HepG2 (cell line): ENCODE measurements around the gene CNTROB. TPM values are rescaled to one million over a fixed set of nuclear protein-coding genes. Genes with fewer than 3 reads are reported as not detected.

Experiments used
- AHDC1 ChIP-seq: sonication (generic); formaldehyde crosslinking; IDR thresholded peaks from 2 replicates; pipeline ENCODE4 v1.5.1; 2020; ENCODE audit warnings: mild to moderate bottlenecking, missing genetic modification reagents, borderline replicate concordance
- CTCF ChIP-seq: sonication (generic); formaldehyde crosslinking; IDR thresholded peaks from 2 replicates; pipeline ENCODE4 v1.5.0; 2020; ENCODE audit warnings: mild to moderate bottlenecking, missing genetic modification reagents, moderate library complexity
- DR1 ChIP-seq: sonication (generic); formaldehyde crosslinking; IDR thresholded peaks from 2 replicates; pipeline ENCODE4 v1.8.0; 2021; ENCODE audit warnings: mild to moderate bottlenecking, missing genetic modification reagents, inconsistent platforms
- HOXA3 ChIP-seq: sonication (generic); formaldehyde crosslinking; IDR thresholded peaks from 2 replicates; pipeline ENCODE4 v1.5.0; 2020; ENCODE audit warnings: missing genetic modification reagents
- KMT2B ChIP-seq: IDR thresholded peaks from 2 replicates; pipeline ENCODE4 v1.6.1; 2016; ENCODE audit warnings: missing genetic modification reagents, missing compliant biosample characterization
- MEIS1 ChIP-seq: sonication (generic); formaldehyde crosslinking; IDR thresholded peaks from 2 replicates; pipeline ENCODE4 v1.9.0; 2021; ENCODE audit warnings: mild to moderate bottlenecking, missing genetic modification reagents, moderate library complexity, borderline replicate concordance
- MLX ChIP-seq: IDR thresholded peaks from 2 replicates; pipeline ENCODE4 v1.6.1; 2016
- MYC ChIP-seq: sonication (generic); formaldehyde crosslinking; IDR thresholded peaks from 2 replicates; pipeline ENCODE4 v1.9.0; 2021; ENCODE audit warnings: missing genetic modification reagents, borderline replicate concordance
- NFE2L1 ChIP-seq: sonication (generic); formaldehyde crosslinking; IDR thresholded peaks from 2 replicates; pipeline ENCODE4 v1.4.0; 2020; ENCODE audit warnings: missing genetic modification reagents, mild to moderate bottlenecking, borderline replicate concordance
- RFX5 ChIP-seq: IDR thresholded peaks from 2 replicates; pipeline ENCODE4 v1.6.1; 2011; ENCODE audit warnings: low read depth, low read length, improper control_type of control experiment
- STAT6 ChIP-seq: sonication (generic); formaldehyde crosslinking; IDR thresholded peaks from 2 replicates; pipeline ENCODE4 v1.4.0; 2020; ENCODE audit warnings: missing genetic modification reagents, mild to moderate bottlenecking, borderline replicate concordance
- TFAP4 ChIP-seq: sonication (generic); IDR thresholded peaks from 2 replicates; pipeline ENCODE4 v1.6.1; 2016; ENCODE audit warnings: low read depth, borderline replicate concordance
- ZNF460 ChIP-seq: sonication (generic); formaldehyde crosslinking; IDR thresholded peaks from 2 replicates; pipeline ENCODE4 v1.5.1; 2020; ENCODE audit warnings: missing genetic modification reagents, mild to moderate bottlenecking, borderline replicate concordance
- ZNF513 ChIP-seq: sonication (generic); formaldehyde crosslinking; conservative IDR thresholded peaks from 2 replicates; pipeline ENCODE4 v1.5.0; 2020; ENCODE audit warnings: missing genetic modification reagents
- ZSCAN30 ChIP-seq: sonication (generic); formaldehyde crosslinking; IDR thresholded peaks from 2 replicates; pipeline ENCODE4 v1.5.0; 2020; ENCODE audit warnings: mild to moderate bottlenecking, missing genetic modification reagents
- polyA plus RNA-seq, 8 experiments: library from polyadenylated mRNA; depleted of rRNA in 3 of 8; stranded (reverse) in 7 of 8; unstranded in 1 of 8; fragments of >200 nt; fragmentation: Illumina TruSeq in 4 of 8; extraction: Trizol in 4 of 8; gene quantifications; 2 replicates each; pipeline versions ENCODE4 v1.2.1 to v1.2.3, GENCODE V29; 2011 to 2016; ENCODE audit warnings: low read depth in 4 of 8, missing spikeins in 1 of 8, mixed read lengths in 1 of 8; ENCODE audit not compliant: insufficient read depth in 1 of 8
- total RNA-seq, 5 experiments: library from RNA; depleted of rRNA; stranded (reverse); fragments of >200 nt; fragmentation: Illumina TruSeq; extraction: Trizol; gene quantifications; 2 replicates each; pipeline ENCODE4 v1.2.3, GENCODE V29; 2016; ENCODE audit warnings: low read depth in 1 of 5

The CNTROB gene
- total and polyA plus RNA-seq, 2 of the 13 experiments (the other 11 are each of a cell fraction or from before 2014, with no cell fraction given) = 21.2 to 24.1 TPM

GRCh38 chr17:7931709-7932482, at the start of gene CNTROB, which contains the start of gene TRAPPC1 (continued):
- TF ChIP-seq AHDC1 (CRISPR knock-in tag) = no peak
- no peak for TF ChIP-seq NFE2L1 (CRISPR knock-in tag)
- TF ChIP-seq RFX5 = peak; percentile 72
- TF ChIP-seq HOXA3 (CRISPR knock-in tag) = peak; percentile 88
- no peak for TF ChIP-seq STAT6 (CRISPR knock-in tag)
- TF ChIP-seq ZSCAN30 (CRISPR knock-in tag) = no peak
- no peak for TF ChIP-seq MLX (CRISPR knock-in tag)
- peak; percentile 48; the same call in 1 of the 2 replicates for TF ChIP-seq MEIS1
- no peak for TF ChIP-seq TFAP4
- TF ChIP-seq DR1 = 0 out of 2 replicates have a peak, but pooled peaks have one; percentile 16
- TF ChIP-seq ZNF460 = no peak
- no peak for TF ChIP-seq CTCF (CRISPR knock-in tag)
- TF ChIP-seq MYC (CRISPR knock-in tag) = 0 out of 2 replicates have a peak, but pooled peaks have one; percentile 27
- no peak for TF ChIP-seq ZNF513
- peak; percentile 80 for TF ChIP-seq KMT2B
